ENCODE results near the gene ZER1.

DNA sequence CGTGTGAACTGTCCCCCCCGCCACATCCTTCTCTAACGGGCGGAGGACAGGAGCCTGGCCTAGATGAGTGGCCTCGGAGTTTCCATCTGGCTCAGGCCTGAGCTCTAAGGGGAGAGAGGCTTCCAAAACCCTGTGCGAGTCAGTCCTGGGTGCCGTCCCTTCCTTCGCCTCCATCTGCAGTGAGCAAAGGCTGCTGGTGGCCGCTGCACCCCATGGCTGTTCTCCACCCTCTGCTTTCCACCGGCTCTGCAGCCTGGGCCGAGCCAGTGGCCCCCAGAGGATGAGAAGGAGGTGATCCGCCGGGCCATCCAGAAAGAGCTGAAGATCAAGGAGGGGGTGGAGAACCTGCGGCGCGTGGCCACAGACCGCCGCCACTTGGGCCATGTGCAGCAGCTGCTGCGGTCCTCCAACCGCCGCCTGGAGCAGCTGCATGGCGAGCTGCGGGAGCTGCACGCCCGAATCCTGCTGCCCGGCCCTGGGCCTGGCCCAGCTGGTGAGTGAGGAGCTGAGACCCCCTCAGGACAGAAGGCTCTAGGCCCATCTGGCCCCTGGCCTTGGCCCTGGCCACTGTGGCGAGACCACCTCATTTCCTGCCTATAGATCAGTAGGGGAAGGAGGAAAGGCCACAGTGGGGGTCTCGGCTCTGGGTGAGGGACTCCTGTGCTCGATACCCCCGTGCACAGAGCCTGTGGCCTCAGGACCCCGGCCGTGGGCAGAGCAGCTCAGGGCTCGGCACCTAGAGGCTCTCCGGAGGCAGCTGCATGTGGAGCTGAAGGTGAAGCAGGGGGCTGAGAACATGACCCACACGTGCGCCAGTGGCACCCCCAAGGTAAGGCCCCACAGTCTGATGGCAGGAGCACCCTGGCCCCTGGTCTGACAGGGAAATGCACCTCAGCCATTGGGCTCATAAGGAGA, 66.4 kb downstream of the ZER1 start:
- TF ChIP-seq, protein P1, sequence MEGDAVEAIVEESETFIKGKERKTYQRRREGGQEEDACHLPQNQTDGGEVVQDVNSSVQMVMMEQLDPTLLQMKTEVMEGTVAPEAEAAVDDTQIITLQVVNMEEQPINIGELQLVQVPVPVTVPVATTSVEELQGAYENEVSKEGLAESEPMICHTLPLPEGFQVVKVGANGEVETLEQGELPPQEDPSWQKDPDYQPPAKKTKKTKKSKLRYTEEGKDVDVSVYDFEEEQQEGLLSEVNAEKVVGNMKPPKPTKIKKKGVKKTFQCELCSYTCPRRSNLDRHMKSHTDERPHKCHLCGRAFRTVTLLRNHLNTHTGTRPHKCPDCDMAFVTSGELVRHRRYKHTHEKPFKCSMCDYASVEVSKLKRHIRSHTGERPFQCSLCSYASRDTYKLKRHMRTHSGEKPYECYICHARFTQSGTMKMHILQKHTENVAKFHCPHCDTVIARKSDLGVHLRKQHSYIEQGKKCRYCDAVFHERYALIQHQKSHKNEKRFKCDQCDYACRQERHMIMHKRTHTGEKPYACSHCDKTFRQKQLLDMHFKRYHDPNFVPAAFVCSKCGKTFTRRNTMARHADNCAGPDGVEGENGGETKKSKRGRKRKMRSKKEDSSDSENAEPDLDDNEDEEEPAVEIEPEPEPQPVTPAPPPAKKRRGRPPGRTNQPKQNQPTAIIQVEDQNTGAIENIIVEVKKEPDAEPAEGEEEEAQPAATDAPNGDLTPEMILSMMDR (conservative IDR thresholded peaks at IDR 0.05; ENCODE audit: low read length), result no peak
- TF ChIP-seq EZH2phosphoT487 (IDR thresholded peaks at IDR 0.05; ENCODE audit: borderline replicate concordance, low read depth, low read length), result no peak

All from OCI-LY7 (cell line).